ENCODE results near the gene RNU6-7. TPM values are rescaled to one million over a fixed set of nuclear protein-coding genes. Genes with fewer than 3 reads are reported as not detected.

The RNU6-7 gene
- total and polyA plus RNA-seq, 2 of the 13 experiments (the other 11 are each of a cell fraction or from before 2014, with no cell fraction given) = under 0.01 TPM; not detected in 1

- TF ChIP-seq ISL2 (CRISPR knock-in tag; IDR thresholded peaks at IDR 0.05) = peak; percentile 95
- peak; percentile 90 for TF ChIP-seq IKZF5 (CRISPR knock-in tag; IDR thresholded peaks at IDR 0.05)
- TF ChIP-seq MAFF (IDR thresholded peaks at IDR 0.05; ENCODE audit: low read depth, low read length) = no peak
- no peak for TF ChIP-seq MLLT10 (CRISPR knock-in tag; IDR thresholded peaks at IDR 0.05)
- peak; percentile 44; the same call in 1 of the 2 replicates for TF ChIP-seq SOX5 (CRISPR knock-in tag; IDR thresholded peaks at IDR 0.05; ENCODE audit: borderline replicate concordance)
- no peak for TF ChIP-seq EZH2 (conservative IDR thresholded peaks at IDR 0.05; ENCODE audit: low read depth, low read length)
- TF ChIP-seq, protein P1, sequence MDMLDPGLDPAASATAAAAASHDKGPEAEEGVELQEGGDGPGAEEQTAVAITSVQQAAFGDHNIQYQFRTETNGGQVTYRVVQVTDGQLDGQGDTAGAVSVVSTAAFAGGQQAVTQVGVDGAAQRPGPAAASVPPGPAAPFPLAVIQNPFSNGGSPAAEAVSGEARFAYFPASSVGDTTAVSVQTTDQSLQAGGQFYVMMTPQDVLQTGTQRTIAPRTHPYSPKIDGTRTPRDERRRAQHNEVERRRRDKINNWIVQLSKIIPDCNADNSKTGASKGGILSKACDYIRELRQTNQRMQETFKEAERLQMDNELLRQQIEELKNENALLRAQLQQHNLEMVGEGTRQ (IDR thresholded peaks at IDR 0.05; ENCODE audit: low read depth, low read length) = no peak
- TF ChIP-seq, protein P1 (CRISPR knock-in tag; IDR thresholded peaks at IDR 0.05; ENCODE audit: borderline replicate concordance) = no peak
- peak; percentile 96 for TF ChIP-seq ZNF556 (CRISPR knock-in tag; IDR thresholded peaks at IDR 0.05; ENCODE audit: borderline replicate concordance)
- TF ChIP-seq HNRNPH1 (optimal IDR thresholded peaks at IDR 0.05; ENCODE audit: low read depth, low read length) = no peak
- TF ChIP-seq, protein P2, sequence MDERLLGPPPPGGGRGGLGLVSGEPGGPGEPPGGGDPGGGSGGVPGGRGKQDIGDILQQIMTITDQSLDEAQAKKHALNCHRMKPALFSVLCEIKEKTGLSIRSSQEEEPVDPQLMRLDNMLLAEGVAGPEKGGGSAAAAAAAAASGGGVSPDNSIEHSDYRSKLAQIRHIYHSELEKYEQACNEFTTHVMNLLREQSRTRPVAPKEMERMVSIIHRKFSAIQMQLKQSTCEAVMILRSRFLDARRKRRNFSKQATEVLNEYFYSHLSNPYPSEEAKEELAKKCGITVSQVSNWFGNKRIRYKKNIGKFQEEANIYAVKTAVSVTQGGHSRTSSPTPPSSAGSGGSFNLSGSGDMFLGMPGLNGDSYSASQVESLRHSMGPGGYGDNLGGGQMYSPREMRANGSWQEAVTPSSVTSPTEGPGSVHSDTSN (CRISPR knock-in tag; IDR thresholded peaks at IDR 0.05) = no peak
- TF ChIP-seq MZF1 (CRISPR knock-in tag; IDR thresholded peaks at IDR 0.05; ENCODE audit: borderline replicate concordance) = peak; percentile 38; the same call in 1 of the 2 replicates
- peak; percentile 30; the same call in 1 of the 2 replicates for TF ChIP-seq ARNT2 (CRISPR knock-in tag; IDR thresholded peaks at IDR 0.05; ENCODE audit: low read depth)
- TF ChIP-seq ZNF788 (CRISPR knock-in tag; IDR thresholded peaks at IDR 0.05; ENCODE audit: borderline replicate concordance) = peak; percentile 88; the same call in 1 of the 2 replicates
- no peak for TF ChIP-seq HNRNPL (IDR thresholded peaks at IDR 0.05; ENCODE audit: low read depth, low read length)
- TF ChIP-seq JUNB (CRISPR knock-in tag; IDR thresholded peaks at IDR 0.05; ENCODE audit: borderline replicate concordance) = no peak; the same call in 1 of the 2 replicates
- TF ChIP-seq ZNF564 (CRISPR knock-in tag; IDR thresholded peaks at IDR 0.05) = peak; percentile 89
- TF ChIP-seq POLR2G (IDR thresholded peaks at IDR 0.05; ENCODE audit: low read depth, low read length) = peak; percentile 93
- TF ChIP-seq HDAC2 (CRISPR knock-in tag; IDR thresholded peaks at IDR 0.05) = peak; percentile 84; the same call in 1 of the 2 replicates
- TF ChIP-seq ZNF576 (CRISPR knock-in tag; IDR thresholded peaks at IDR 0.05) = no peak
- TF ChIP-seq ARID2 (CRISPR knock-in tag; IDR thresholded peaks at IDR 0.05; ENCODE audit: borderline replicate concordance) = peak; percentile 93
- no peak for TF ChIP-seq MAX (IDR thresholded peaks at IDR 0.05)
Measured at GRCh38 chr14:32202998-32203882, 1.4 kb downstream of the RNU6-7 start, which contains the start of gene RNU6-8 (continued).
